GM13977 (cell line): ENCODE results near the gene TNF.
A peak's percentile ranks its signal among the peaks of the same experiment; 100 is the strongest.

Experiments
- DNase-seq: peaks from one replicate; pipeline ENCODE4 v3.0.0; 2012; ENCODE audit warnings: low spot score
- in situ Hi-C: fragments of 300-500 bp; cut with MboI; formaldehyde crosslinking; loops from one replicate; pipeline ENCODE4 v1.12.0; 2022; ENCODE audit warnings: low sequenced_read_pairs, low pct_unique_long_range_greater_than_20kb, mixed read lengths, inconsistent platforms; ENCODE audit not compliant: unreplicated experiment
- TF ChIP-seq, protein P1 (sequence below): IDR thresholded peaks from 2 replicates; pipeline ENCODE4 v1.5.1; 2012; ENCODE audit warnings: mild to moderate bottlenecking, control low read depth; ENCODE audit not compliant: insufficient read depth; ENCODE audit errors: extremely low read depth, missing control alignments

TNF gene

GRCh38 chr6:31573239-31574105, 1.9 kb upstream of the TNF start:
- TF ChIP-seq, protein P1, sequence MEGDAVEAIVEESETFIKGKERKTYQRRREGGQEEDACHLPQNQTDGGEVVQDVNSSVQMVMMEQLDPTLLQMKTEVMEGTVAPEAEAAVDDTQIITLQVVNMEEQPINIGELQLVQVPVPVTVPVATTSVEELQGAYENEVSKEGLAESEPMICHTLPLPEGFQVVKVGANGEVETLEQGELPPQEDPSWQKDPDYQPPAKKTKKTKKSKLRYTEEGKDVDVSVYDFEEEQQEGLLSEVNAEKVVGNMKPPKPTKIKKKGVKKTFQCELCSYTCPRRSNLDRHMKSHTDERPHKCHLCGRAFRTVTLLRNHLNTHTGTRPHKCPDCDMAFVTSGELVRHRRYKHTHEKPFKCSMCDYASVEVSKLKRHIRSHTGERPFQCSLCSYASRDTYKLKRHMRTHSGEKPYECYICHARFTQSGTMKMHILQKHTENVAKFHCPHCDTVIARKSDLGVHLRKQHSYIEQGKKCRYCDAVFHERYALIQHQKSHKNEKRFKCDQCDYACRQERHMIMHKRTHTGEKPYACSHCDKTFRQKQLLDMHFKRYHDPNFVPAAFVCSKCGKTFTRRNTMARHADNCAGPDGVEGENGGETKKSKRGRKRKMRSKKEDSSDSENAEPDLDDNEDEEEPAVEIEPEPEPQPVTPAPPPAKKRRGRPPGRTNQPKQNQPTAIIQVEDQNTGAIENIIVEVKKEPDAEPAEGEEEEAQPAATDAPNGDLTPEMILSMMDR: no peak
- in situ Hi-C loops: no loop called here

GRCh38 chr6:31574106-31575061, 981 bp upstream of the TNF start:
- in situ Hi-C loops: no loop called here
- TF ChIP-seq, protein P1: peak; percentile 45

More at GRCh38 chr6:31573239-31574105, 1.9 kb upstream of the TNF start:
- no peak for DNase-seq

GRCh38 chr6:31575952-31576685, 754 bp downstream of the TNF start:
- in situ Hi-C loops: no loop called here
- TF ChIP-seq, protein P1: no peak
- DNase-seq: no peak

More at GRCh38 chr6:31574106-31575061, 981 bp upstream of the TNF start:
- no peak for DNase-seq

- DNase-seq: no peak
- in situ Hi-C loops: no loop called here
Observed at GRCh38 chr6:31576897-31577578, 1.7 kb downstream of the TNF start.

DNA sequence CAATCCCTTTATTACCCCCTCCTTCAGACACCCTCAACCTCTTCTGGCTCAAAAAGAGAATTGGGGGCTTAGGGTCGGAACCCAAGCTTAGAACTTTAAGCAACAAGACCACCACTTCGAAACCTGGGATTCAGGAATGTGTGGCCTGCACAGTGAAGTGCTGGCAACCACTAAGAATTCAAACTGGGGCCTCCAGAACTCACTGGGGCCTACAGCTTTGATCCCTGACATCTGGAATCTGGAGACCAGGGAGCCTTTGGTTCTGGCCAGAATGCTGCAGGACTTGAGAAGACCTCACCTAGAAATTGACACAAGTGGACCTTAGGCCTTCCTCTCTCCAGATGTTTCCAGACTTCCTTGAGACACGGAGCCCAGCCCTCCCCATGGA, 2.2 kb downstream of the TNF start:
- TF ChIP-seq, protein P1: no peak
- in situ Hi-C loops: no loop called here
- no peak for DNase-seq

More at GRCh38 chr6:31576897-31577578, 1.7 kb downstream of the TNF start:
- TF ChIP-seq, protein P1: no peak
